ENCODE results near the gene ENTPD1. TPM values are rescaled to one million over a fixed set of nuclear protein-coding genes. Genes with fewer than 3 reads are reported as not detected.

The ENTPD1 gene
- total and polyA plus RNA-seq, 10 of the 15 experiments (the other 5 are each of a cell fraction or from before 2014, with no cell fraction given), result 110 to 413 (median 161) TPM

DNA sequence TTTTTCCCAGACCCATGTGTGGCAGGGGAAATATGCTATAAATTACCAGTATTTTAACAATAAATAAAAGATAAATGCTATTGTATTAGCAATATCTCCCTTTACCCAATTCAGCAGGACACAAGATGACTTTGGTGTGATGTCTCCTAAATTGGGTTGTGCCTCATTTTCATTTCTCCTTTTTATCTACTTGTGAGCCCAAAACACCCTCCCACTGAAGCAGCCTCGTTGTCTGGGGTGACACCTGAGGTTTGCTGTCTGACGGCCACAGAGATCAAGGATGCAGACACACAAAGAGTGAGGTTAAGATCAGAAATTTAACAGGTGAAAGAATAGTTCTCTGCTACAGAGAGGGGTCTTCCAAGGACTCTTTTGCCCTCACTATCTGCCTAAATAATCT lies 124.7 kb downstream of the ENTPD1 start (continued):
- TF ChIP-seq CEBPZ (IDR thresholded peaks at IDR 0.05; ENCODE audit: low read depth, low read length), result no peak
- TF ChIP-seq SPI1 (IDR thresholded peaks at IDR 0.05; ENCODE audit: borderline replicate concordance, insufficient read depth, low read depth, low read length), result peak; percentile 81
- TF ChIP-seq, protein P1, sequence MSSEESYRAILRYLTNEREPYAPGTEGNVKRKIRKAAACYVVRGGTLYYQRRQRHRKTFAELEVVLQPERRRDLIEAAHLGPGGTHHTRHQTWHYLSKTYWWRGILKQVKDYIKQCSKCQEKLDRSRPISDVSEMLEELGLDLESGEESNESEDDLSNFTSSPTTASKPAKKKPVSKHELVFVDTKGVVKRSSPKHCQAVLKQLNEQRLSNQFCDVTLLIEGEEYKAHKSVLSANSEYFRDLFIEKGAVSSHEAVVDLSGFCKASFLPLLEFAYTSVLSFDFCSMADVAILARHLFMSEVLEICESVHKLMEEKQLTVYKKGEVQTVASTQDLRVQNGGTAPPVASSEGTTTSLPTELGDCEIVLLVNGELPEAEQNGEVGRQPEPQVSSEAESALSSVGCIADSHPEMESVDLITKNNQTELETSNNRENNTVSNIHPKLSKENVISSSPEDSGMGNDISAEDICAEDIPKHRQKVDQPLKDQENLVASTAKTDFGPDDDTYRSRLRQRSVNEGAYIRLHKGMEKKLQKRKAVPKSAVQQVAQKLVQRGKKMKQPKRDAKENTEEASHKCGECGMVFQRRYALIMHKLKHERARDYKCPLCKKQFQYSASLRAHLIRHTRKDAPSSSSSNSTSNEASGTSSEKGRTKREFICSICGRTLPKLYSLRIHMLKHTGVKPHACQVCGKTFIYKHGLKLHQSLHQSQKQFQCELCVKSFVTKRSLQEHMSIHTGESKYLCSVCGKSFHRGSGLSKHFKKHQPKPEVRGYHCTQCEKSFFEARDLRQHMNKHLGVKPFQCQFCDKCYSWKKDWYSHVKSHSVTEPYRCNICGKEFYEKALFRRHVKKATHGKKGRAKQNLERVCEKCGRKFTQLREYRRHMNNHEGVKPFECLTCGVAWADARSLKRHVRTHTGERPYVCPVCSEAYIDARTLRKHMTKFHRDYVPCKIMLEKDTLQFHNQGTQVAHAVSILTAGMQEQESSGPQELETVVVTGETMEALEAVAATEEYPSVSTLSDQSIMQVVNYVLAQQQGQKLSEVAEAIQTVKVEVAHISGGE (CRISPR knock-in tag; IDR thresholded peaks at IDR 0.05), result no peak
- TF ChIP-seq RUNX3 (IDR thresholded peaks at IDR 0.05; ENCODE audit: low read length), result peak; percentile 56
- TF ChIP-seq E2F8 (IDR thresholded peaks at IDR 0.05; ENCODE audit: low read depth, partially characterized antibody), result no peak
- TF ChIP-seq, protein P2, sequence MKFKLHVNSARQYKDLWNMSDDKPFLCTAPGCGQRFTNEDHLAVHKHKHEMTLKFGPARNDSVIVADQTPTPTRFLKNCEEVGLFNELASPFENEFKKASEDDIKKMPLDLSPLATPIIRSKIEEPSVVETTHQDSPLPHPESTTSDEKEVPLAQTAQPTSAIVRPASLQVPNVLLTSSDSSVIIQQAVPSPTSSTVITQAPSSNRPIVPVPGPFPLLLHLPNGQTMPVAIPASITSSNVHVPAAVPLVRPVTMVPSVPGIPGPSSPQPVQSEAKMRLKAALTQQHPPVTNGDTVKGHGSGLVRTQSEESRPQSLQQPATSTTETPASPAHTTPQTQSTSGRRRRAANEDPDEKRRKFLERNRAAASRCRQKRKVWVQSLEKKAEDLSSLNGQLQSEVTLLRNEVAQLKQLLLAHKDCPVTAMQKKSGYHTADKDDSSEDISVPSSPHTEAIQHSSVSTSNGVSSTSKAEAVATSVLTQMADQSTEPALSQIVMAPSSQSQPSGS (IDR thresholded peaks at IDR 0.05; ENCODE audit: low read length), result no peak
- TF ChIP-seq POLR2AphosphoS5 (IDR thresholded peaks at IDR 0.05; ENCODE audit: low read length), result 0 out of 2 replicates have a peak, but pooled peaks have one; percentile 42
- TF ChIP-seq NBN (IDR thresholded peaks at IDR 0.05), result 0 out of 2 replicates have a peak, but pooled peaks have one; percentile 34
- 0 out of 2 replicates have a peak, but pooled peaks have one; percentile 22 for TF ChIP-seq MTA3 (IDR thresholded peaks at IDR 0.05; ENCODE audit: borderline replicate concordance, low read length)
- TF ChIP-seq TARDBP (IDR thresholded peaks at IDR 0.05; ENCODE audit: borderline replicate concordance), result no peak
- TF ChIP-seq NFYB (IDR thresholded peaks at IDR 0.05; ENCODE audit: insufficient read depth, low read depth, low read length), result no peak
- TF ChIP-seq, protein P3, sequence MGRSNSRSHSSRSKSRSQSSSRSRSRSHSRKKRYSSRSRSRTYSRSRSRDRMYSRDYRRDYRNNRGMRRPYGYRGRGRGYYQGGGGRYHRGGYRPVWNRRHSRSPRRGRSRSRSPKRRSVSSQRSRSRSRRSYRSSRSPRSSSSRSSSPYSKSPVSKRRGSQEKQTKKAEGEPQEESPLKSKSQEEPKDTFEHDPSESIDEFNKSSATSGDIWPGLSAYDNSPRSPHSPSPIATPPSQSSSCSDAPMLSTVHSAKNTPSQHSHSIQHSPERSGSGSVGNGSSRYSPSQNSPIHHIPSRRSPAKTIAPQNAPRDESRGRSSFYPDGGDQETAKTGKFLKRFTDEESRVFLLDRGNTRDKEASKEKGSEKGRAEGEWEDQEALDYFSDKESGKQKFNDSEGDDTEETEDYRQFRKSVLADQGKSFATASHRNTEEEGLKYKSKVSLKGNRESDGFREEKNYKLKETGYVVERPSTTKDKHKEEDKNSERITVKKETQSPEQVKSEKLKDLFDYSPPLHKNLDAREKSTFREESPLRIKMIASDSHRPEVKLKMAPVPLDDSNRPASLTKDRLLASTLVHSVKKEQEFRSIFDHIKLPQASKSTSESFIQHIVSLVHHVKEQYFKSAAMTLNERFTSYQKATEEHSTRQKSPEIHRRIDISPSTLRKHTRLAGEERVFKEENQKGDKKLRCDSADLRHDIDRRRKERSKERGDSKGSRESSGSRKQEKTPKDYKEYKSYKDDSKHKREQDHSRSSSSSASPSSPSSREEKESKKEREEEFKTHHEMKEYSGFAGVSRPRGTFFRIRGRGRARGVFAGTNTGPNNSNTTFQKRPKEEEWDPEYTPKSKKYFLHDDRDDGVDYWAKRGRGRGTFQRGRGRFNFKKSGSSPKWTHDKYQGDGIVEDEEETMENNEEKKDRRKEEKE (IDR thresholded peaks at IDR 0.05), result no peak
- TF ChIP-seq KAT2A (conservative IDR thresholded peaks at IDR 0.05; ENCODE audit: control insufficient read depth, low read depth, low read length), result no peak
- no peak for TF ChIP-seq TCF7 (IDR thresholded peaks at IDR 0.05; ENCODE audit: borderline replicate concordance)
- TF ChIP-seq, protein P4, sequence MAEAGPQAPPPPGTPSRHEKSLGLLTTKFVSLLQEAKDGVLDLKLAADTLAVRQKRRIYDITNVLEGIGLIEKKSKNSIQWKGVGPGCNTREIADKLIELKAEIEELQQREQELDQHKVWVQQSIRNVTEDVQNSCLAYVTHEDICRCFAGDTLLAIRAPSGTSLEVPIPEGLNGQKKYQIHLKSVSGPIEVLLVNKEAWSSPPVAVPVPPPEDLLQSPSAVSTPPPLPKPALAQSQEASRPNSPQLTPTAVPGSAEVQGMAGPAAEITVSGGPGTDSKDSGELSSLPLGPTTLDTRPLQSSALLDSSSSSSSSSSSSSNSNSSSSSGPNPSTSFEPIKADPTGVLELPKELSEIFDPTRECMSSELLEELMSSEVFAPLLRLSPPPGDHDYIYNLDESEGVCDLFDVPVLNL (IDR thresholded peaks at IDR 0.05; ENCODE audit: low read depth, low read length), result no peak
